ENCODE results near the gene SASH1.
A peak's percentile ranks its signal among the peaks of the same experiment; 100 is the strongest.

The SASH1 gene

GRCh38 chr6:148493424-148493823 lies 150.8 kb downstream of the SASH1 start:
- no peak for DNase-seq (ENCODE audit: low read depth, low spot score)

DNA sequence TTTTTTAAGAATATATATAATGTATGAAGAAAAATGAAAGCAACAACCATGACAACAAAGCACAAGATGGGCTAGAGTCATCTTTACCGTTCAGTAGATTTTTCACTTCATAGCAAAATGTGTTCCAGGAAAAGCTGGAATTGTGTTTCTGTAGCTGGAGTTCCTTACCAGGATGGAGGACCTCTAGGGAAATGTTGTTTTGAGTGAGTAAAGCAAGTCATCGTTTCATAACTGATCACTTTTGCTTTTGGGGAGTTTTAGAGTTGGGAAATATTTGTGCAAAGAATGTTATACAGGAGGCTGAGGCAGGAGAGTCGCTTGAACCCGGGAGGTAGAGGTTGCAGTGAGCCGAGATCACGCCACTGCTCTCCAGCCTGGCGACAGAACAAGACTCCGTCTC lies 151.6 kb downstream of the SASH1 start:
- no peak for DNase-seq (ENCODE audit: low read depth, low spot score)

DNA sequence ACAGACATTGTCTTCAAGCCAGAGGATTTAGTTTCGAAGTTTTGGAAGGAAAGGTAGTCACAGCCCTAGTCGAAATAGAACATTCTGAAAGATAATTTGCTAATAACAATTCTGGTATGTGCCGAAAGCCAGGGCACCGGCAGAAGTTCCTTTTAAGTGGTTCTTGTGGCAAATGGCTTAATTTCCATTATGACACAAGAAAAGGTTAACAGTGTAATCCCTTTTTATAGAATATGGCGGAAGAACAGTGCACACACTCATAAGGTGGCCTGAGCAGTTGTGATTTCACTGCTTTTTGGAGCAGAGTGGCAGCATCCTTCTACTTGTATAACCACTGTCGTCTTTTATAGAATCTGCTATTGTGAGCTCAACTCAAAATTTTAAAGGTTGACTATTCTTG lies 152.4 kb downstream of the SASH1 start:
- no peak for DNase-seq (ENCODE audit: low read depth, low spot score)

DNA sequence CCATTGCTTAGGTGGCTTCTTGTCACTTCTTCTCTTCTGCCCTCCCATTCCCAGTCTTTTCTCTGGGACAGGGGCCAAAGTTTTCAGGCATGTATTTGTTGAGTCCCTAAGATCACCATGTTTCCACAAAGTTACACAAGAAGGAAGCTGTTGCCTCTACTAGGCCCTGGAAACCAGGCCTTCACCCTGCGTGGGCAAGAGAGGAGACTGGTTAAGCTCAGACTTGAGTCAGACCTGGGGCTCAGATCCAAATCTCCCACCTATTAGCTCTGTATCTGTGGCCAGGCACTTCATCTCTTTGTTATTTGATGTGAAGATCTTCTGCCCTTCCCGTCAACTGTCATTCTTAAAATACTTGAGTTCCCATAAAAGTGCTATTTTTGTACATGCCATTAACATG lies 154.6 kb downstream of the SASH1 start:
- no peak for DNase-seq (ENCODE audit: low read depth, low spot score)

DNA sequence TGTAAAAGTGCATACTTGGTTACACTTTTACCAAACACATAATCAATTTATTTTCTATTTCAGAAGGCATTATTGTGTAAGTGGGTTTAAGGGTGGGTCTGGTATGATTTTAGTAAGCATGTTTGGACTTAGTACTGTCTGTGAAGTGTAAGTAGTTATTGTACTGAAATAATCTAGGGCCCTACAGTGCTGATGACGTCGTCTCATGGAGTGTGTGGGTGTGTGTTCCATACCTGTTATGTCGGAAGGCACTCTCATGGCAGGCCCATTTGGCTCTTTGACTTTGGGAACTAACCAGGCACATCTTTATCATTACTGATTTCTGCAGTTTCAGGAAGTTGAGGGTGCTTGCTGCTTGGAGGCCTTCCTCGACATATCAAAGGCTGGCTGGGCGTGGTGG lies 155.1 kb downstream of the SASH1 start:
- no peak for DNase-seq (ENCODE audit: low read depth, low spot score)

DNA sequence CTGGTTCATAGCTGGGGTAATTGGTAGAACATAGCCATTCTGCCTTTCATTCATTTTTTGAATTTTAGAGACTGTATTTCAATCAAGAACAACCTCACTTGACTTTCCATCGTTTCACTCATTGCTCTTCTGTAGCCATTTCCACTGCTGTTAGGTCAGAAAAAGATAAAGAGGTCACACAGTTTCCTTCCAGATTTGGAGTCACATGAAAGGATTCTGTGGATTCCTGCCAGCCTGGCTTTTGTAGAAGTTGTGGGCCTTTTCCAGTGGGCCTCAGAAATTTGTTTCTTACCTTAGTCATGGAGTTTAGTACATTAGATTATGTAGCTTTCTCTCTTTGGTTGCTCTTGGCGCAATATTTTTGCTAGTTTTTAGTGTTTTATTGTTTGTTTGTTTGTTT lies 157.8 kb downstream of the SASH1 start:
- no peak for DNase-seq (ENCODE audit: low read depth, low spot score)

DNA sequence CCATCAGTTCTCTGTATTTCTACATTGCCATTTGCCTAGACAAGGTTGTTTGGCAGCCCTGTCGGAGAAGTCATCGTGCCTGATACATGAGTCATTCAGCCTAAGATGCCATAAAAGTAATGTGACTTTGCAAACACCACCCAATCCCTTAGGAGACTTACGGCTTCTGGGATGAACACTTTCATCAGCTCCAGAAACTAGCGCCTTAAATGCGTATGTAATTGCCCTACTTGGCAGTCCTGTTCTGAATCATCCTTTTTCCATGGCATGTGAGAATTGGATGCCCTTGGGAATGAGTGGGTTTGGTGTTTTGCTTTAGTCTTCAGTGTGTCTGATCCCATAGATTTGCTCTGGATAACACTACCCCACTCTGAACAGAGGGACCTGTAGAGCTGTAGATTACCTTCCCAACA lies 158.5 kb downstream of the SASH1 start:
- no peak for DNase-seq (ENCODE audit: low read depth, low spot score)

GRCh38 chr6:148502083-148502772 lies 159.6 kb downstream of the SASH1 start:
- DNase-seq (ENCODE audit: low read depth, low spot score) = no peak

DNA sequence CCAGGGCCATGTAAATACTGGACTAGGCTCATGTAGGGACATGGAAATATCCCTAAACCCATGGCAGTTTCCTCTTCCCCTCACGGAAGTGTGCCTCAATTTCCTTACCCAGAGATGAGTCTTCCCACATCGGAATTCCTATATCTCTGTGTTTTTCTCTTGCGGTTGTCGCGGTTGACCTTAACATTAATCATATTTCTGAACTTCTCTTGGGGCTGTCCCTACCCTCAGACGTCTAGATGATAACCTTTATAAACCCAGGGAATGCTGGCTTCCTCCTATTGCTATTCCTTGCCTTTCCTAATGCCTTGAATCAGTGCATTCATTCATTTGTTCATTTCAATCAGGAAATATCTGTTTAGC lies 160.1 kb downstream of the SASH1 start:
- no peak for DNase-seq (ENCODE audit: low read depth, low spot score)

GRCh38 chr6:148503703-148504102 lies 161.1 kb downstream of the SASH1 start:
- DNase-seq (ENCODE audit: low read depth, low spot score) = no peak

GRCh38 chr6:148507774-148508173 lies 165.1 kb downstream of the SASH1 start:
- DNase-seq (ENCODE audit: low read depth, low spot score) = no peak

- no peak for DNase-seq (ENCODE audit: low read depth, low spot score)
Observed at GRCh38 chr6:148508401-148509041, 165.9 kb downstream of the SASH1 start.

DNA sequence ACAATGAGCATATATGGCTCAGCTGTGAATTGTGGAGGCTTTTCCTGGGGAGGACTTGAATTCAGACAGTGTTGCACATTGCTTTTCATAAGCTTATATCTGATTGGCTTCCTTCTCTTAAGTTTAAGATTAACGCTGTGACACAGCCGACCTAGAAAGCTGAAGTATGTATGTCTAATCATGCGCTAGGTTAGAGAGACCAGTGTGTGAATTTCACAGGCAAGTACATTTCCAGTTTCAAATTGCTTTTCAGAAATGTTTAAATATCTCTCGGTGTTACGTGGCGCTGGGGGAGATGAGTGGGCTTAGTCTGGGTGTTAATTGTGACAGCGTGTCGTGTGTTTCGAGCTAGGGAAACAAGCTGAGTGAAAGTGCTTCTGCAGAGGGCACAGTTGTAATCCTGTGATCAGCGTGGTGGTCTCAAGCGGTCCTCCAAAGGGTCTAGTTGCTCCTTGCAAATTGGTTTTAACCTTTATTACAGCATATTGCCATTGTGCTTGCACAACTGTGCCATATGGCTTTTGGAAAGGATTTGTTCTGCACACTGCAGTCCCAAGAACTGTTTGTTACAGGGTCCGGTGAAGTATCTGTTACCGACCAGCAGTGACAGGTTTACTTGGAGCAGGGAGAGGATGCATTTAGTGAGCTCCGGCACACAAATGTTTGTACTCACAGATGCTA lies 166.6 kb downstream of the SASH1 start:
- no peak for DNase-seq (ENCODE audit: low read depth, low spot score)

DNA sequence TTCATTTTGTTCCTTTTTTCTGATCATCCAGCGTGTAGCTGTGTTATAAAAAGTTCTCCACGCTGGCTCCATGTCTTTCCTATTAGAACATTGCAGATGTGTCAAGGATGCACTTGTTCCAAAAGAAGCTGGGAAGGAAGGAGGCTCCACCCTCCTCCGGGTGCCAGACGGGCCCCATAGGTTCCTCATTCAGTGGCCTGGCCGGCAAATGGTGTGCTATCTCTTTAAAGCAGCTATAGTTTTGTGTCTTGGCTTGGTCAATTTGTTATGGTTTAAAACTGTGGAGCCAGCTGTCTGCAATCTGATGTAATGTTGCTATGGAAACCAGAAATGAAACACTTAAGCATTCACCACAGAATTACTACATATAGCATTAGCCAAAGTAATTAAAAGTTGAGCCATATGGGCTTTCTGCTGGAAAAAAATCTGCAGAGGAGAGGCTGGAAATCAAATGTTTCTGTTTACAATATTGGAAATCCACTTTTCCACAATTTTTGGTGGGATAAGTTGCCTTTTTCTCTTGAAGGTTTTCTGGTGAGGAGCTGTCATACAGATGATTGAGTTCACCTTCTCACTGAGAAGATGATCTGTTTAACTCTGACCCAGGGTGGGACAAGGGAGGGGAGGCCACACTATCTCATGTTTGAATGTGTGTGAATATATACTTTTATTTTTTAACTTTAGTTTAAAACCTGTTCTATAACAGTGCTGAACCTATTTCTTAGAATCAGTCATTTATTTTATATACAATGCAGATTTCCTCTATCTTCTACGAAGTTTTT lies 167.4 kb downstream of the SASH1 start:
- DNase-seq (ENCODE audit: low read depth, low spot score) = peak; percentile 76

GRCh38 chr6:148513145-148514071 lies 170.8 kb downstream of the SASH1 start:
- no peak for DNase-seq (ENCODE audit: low read depth, low spot score)

- DNase-seq (ENCODE audit: low read depth, low spot score) = no peak
Observed at GRCh38 chr6:148514091-148514845, 171.6 kb downstream of the SASH1 start.

DNA sequence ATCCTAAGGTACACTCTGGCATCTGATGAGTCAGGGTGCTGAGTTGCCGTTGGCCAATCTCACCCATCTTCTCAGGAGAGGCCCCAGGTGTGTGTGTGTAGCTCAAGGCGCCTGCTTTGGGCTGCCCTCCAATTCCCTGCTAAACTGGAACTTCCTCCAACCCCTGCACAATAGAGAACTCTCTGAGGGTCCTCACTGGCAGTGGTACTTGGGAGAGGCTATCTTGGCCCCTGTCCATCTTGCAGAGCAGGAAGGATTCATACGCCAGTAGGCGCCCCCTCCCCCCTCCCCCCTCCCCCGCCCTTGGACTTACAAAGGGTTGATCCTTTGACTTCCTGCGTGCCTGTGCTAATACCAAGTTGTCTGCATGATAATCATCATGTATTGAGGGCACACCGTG lies 173.6 kb downstream of the SASH1 start:
- no peak for DNase-seq (ENCODE audit: low read depth, low spot score)

DNA sequence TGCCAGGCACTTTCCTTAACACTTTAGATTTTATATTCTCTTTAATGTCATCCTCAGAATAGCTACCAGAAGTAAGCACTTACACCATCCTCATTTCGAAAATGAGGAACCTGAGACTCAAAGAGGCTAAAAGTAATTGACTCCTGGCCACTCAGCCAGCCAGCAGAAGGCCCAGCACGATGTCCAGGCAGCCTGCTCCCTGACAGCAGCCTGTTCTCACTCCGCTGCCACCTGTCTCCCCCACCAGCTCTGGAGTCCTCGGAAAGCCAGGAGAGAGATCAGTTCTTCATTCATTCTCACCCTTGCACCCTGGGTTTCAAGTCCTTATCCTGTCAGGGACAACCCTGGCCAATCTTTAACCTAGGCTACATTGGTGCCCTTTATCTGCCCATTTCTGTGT lies 174.0 kb downstream of the SASH1 start:
- DNase-seq (ENCODE audit: low read depth, low spot score) = no peak

GRCh38 chr6:148517470-148517869 lies 174.8 kb downstream of the SASH1 start:
- no peak for DNase-seq (ENCODE audit: low read depth, low spot score)

GRCh38 chr6:148518511-148519156 lies 176.0 kb downstream of the SASH1 start:
- no peak for DNase-seq (ENCODE audit: low read depth, low spot score)

All from brain pericyte (primary cell).